Activated naive CD8-positive, alpha-beta T cell (primary cell): ENCODE measurements around the gene CA7.

Experiments
- H3K27ac Mint-ChIP-seq: one replicate; pipeline ENCODE4 v1.8.0; 2021; ENCODE audit warnings: mixed read lengths
- H3K27me3 Mint-ChIP-seq: one replicate; pipeline ENCODE4 v1.8.0; 2021; ENCODE audit warnings: mixed read lengths
- H3K36me3 Mint-ChIP-seq: one replicate; pipeline ENCODE4 v1.8.0; 2021; ENCODE audit warnings: mixed read lengths
- H3K4me1 Mint-ChIP-seq: one replicate; pipeline ENCODE4 v1.8.0; 2021; ENCODE audit warnings: low read depth, mixed read lengths
- H3K4me3 Mint-ChIP-seq: one replicate; pipeline ENCODE4 v1.8.0; 2021; ENCODE audit warnings: mild to moderate bottlenecking, mixed read lengths
- H3K9me3 Mint-ChIP-seq: one replicate; pipeline ENCODE4 v1.8.0; 2021; ENCODE audit warnings: low read depth, mixed read lengths

CA7 gene

DNA sequence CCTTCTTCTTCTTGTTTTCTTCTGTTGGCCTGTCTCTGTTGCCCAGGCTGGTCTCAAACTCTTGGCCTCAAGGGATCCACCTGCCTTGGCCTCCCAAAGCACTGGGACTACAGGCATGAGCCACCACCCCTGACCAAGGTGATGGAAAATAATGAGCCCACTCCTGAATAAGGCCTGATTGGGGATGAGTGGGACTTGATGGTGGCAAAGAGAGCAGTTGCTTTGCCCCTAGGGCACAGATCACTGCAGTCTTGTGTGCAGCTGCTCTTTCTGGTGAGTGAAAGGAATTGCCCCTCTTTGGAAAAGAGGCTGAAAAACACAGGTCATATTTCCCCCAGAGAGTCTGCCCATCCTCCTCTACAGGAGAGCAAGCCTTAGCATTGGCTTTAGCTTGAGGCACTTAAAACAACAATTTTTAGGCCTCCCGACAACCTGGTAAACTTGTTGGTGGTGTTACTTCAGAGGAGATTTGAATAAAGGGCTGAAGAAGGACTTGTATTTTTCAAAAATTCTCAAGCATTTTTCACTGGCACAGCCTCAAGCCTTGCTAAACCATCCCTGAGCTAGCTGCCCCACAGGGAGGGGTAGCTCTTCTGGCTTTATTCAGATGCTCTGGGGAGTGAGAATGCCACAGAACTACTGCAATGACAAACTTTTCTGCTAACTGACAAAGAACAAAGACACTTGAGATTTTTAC is 30.0 kb downstream of the CA7 start:
- peak overlapping the region; percentile 77 for H3K27ac Mint-ChIP-seq
- peak overlapping the region; percentile 44 for H3K4me3 Mint-ChIP-seq
- peaks cover 42% of the 10 kb centered on the region for H3K4me1 Mint-ChIP-seq
- no peaks in the 10 kb centered on the region for H3K27me3 Mint-ChIP-seq
- no peaks in the 10 kb centered on the region for H3K9me3 Mint-ChIP-seq
- no peaks in the 10 kb centered on the region for H3K36me3 Mint-ChIP-seq

GRCh38 chr16:66878067-66878466 is 33.9 kb downstream of the CA7 start:
- H3K27me3 Mint-ChIP-seq: no peaks in the 10 kb centered on the region
- peaks cover 52% of the 10 kb centered on the region for H3K4me1 Mint-ChIP-seq
- no peaks in the 10 kb centered on the region for H3K36me3 Mint-ChIP-seq
- peak overlapping the region; percentile 88 for H3K27ac Mint-ChIP-seq
- no peaks in the 10 kb centered on the region for H3K9me3 Mint-ChIP-seq
- peak overlapping the region; percentile 75 for H3K4me3 Mint-ChIP-seq

DNA sequence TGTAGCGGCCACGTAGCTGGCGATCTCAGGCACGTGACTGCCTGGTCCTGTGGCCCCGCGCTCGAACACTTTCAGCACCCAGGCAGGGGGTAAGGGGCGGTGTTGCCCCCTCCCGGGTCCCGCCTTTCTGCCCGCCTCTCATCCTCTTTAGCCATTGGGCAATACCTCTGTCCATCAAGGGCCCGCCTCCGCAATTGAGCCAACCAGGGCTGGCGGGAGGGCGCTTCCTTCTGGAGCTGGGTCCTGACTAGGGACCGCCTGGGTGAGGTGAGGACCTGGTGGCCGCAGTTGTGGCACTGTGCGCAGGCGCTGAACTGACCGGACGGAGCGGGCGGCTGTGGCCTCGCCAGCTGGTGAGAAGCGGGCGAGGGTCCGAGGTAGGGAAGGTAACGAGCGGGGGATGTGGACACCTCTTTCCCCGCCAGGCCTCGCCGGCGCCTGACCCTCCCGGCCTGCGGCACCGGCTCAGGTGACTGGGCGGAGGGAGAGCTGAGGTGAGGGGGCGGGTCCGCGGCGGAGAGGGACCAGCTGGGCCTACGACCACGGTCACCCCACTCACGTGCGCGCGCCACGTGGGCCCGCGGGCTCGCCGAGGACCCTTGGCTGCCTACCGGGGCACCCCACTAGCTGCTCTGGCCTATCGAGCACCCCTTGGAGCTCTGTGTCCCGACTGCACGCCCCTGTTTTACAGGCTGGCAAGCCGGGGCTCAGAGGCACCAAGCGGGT is 36.2 kb downstream of the CA7 start, which contains the start of gene PDP2:
PDP2 (plus strand) TSS at position 228 of the 726 bp plus-strand sequence. CDS start 3,770 bp downstream, outside the sequence.
- Mint-ChIP-seq H3K4me3 (peak within 1 kb of the TSS; percentile 99), H3K27ac (peak within 1 kb of the TSS; percentile 93), H3K4me1 (peaks cover 41% of the 10 kb centered on the region), H3K9me3 (no peaks in the 10 kb centered on the region), H3K27me3 (no peaks in the 10 kb centered on the region), H3K36me3 (no peaks in the 10 kb centered on the region)

DNA sequence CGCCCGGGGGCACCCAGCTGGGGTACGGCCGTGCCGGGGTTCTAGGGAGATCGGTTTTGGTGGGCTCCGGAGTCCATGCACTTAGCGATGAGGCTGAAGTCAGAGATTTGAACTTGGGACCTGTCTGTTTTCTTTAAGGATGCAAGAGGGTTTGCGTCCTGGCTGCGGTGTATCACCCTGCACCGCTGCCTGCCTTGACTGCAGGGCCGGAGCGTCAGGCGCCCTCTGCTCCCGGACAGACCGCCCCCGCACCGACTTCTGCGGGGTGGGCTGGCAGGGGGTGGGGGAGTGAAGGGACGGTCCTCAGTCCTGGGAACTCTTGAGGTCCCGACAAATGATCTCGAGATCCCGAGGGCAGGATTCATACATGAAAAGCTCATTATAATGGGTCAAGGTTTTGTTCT is 36.8 kb downstream of the CA7 start:
- Mint-ChIP-seq H3K4me3 (peak overlapping the region; percentile 99), H3K4me1 (peaks cover 40% of the 10 kb centered on the region), H3K36me3 (no peaks in the 10 kb centered on the region), H3K9me3 (no peaks in the 10 kb centered on the region), H3K27me3 (no peaks in the 10 kb centered on the region), H3K27ac (no peak overlapping the region)

GRCh38 chr16:66881560-66881959 is 37.3 kb downstream of the CA7 start:
- Mint-ChIP-seq H3K9me3 (no peaks in the 10 kb centered on the region), H3K36me3 (no peaks in the 10 kb centered on the region), H3K4me3 (peak overlapping the region; percentile 99), H3K27me3 (no peaks in the 10 kb centered on the region), H3K27ac (no peak overlapping the region), H3K4me1 (peaks cover 36% of the 10 kb centered on the region)

- peak overlapping the region; percentile 99 for H3K4me3 Mint-ChIP-seq
- no peaks in the 10 kb centered on the region for H3K36me3 Mint-ChIP-seq
- H3K9me3 Mint-ChIP-seq: no peaks in the 10 kb centered on the region
- H3K27ac Mint-ChIP-seq: no peak overlapping the region
- H3K27me3 Mint-ChIP-seq: no peaks in the 10 kb centered on the region
- peaks cover 40% of the 10 kb centered on the region for H3K4me1 Mint-ChIP-seq
Measured at GRCh38 chr16:66881964-66882508, 37.8 kb downstream of the CA7 start.

- H3K4me3 Mint-ChIP-seq: peak overlapping the region; percentile 54
- no peaks in the 10 kb centered on the region for H3K36me3 Mint-ChIP-seq
- H3K4me1 Mint-ChIP-seq: peaks cover 43% of the 10 kb centered on the region
- H3K27me3 Mint-ChIP-seq: no peaks in the 10 kb centered on the region
- no peak overlapping the region for H3K27ac Mint-ChIP-seq
- H3K9me3 Mint-ChIP-seq: no peaks in the 10 kb centered on the region
Measured at GRCh38 chr16:66882702-66883101, 38.5 kb downstream of the CA7 start.

GRCh38 chr16:66885491-66885890 is 41.3 kb downstream of the CA7 start:
- Mint-ChIP-seq H3K36me3 (no peaks in the 10 kb centered on the region), H3K27ac (no peak overlapping the region), H3K4me1 (peaks cover 32% of the 10 kb centered on the region), H3K27me3 (no peaks in the 10 kb centered on the region), H3K9me3 (no peaks in the 10 kb centered on the region), H3K4me3 (no peak overlapping the region)

DNA sequence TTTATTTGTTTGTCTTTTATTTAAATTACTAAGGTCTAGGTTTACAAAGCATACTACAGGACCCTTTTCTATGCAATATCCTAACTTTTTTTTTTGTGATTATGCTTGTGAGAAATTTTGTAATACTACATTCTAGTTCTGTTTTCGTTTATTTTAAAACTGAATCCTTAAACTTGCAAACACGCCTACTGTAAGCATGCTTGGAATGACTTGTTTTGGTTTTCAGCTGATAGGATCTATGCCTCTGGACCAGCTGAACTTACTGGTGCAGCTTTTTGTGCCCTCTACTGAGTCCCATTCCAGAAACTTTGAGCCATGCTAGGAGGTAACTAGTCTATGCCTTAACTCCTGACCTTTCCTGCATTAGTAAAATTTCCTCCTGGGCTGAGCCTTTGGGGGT is 42.1 kb downstream of the CA7 start:
- no peaks in the 10 kb centered on the region for H3K9me3 Mint-ChIP-seq
- no peaks in the 10 kb centered on the region for H3K27me3 Mint-ChIP-seq
- no peak overlapping the region for H3K27ac Mint-ChIP-seq
- H3K4me3 Mint-ChIP-seq: no peak overlapping the region
- peaks cover 32% of the 10 kb centered on the region for H3K4me1 Mint-ChIP-seq
- H3K36me3 Mint-ChIP-seq: no peaks in the 10 kb centered on the region

GRCh38 chr16:66886914-66887313 is 42.7 kb downstream of the CA7 start:
- Mint-ChIP-seq H3K27ac (no peak overlapping the region), H3K36me3 (no peaks in the 10 kb centered on the region), H3K27me3 (no peaks in the 10 kb centered on the region), H3K4me3 (no peak overlapping the region), H3K4me1 (peaks cover 27% of the 10 kb centered on the region), H3K9me3 (no peaks in the 10 kb centered on the region)

- H3K9me3 Mint-ChIP-seq: no peaks in the 10 kb centered on the region
- H3K36me3 Mint-ChIP-seq: no peaks in the 10 kb centered on the region
- H3K27me3 Mint-ChIP-seq: no peaks in the 10 kb centered on the region
- no peak overlapping the region for H3K27ac Mint-ChIP-seq
- no peak overlapping the region for H3K4me3 Mint-ChIP-seq
- H3K4me1 Mint-ChIP-seq: peaks cover 27% of the 10 kb centered on the region
Measured at GRCh38 chr16:66888647-66889615, 44.7 kb downstream of the CA7 start.

GRCh38 chr16:66889622-66890021 is 45.4 kb downstream of the CA7 start:
- Mint-ChIP-seq H3K27ac (no peak overlapping the region), H3K4me1 (peaks cover 24% of the 10 kb centered on the region), H3K4me3 (no peak overlapping the region), H3K36me3 (no peaks in the 10 kb centered on the region), H3K9me3 (no peaks in the 10 kb centered on the region), H3K27me3 (no peaks in the 10 kb centered on the region)

GRCh38 chr16:66890799-66891198 is 46.6 kb downstream of the CA7 start:
- H3K9me3 Mint-ChIP-seq: no peaks in the 10 kb centered on the region
- no peaks in the 10 kb centered on the region for H3K36me3 Mint-ChIP-seq
- no peaks in the 10 kb centered on the region for H3K27me3 Mint-ChIP-seq
- no peak overlapping the region for H3K4me3 Mint-ChIP-seq
- no peak overlapping the region for H3K27ac Mint-ChIP-seq
- H3K4me1 Mint-ChIP-seq: peaks cover 22% of the 10 kb centered on the region

- Mint-ChIP-seq H3K36me3 (no peaks in the 10 kb centered on the region), H3K4me1 (peaks cover 22% of the 10 kb centered on the region), H3K27ac (no peak overlapping the region)
Measured at GRCh38 chr16:66891360-66891759, 47.1 kb downstream of the CA7 start.

More at GRCh38 chr16:66891360-66891759, 47.1 kb downstream of the CA7 start:
- no peak overlapping the region for H3K4me3 Mint-ChIP-seq
- no peaks in the 10 kb centered on the region for H3K27me3 Mint-ChIP-seq
- H3K9me3 Mint-ChIP-seq: no peaks in the 10 kb centered on the region
